Endodermal cell (in vitro differentiated cells): ENCODE results near the gene PDGFC. TPM values are rescaled to one million over a fixed set of nuclear protein-coding genes. Genes with fewer than 3 reads are reported as not detected.

Experiments
- DNase-seq: peaks from one replicate; pipeline ENCODE4 v3.0.0-alpha.2; 2017
- H3K27ac ChIP-seq: 2 replicates; pipeline ENCODE4 v1.5.1; 2013; ENCODE audit warnings: mild to moderate bottlenecking, low read depth, low read length, moderate library complexity
- H3K27me3 ChIP-seq: 2 replicates; pipeline ENCODE4 v1.6.1; 2013; ENCODE audit warnings: mild to moderate bottlenecking, low read length, moderate library complexity; ENCODE audit not compliant: insufficient read depth, control insufficient read depth, poor library complexity, severe bottlenecking
- H3K36me3 ChIP-seq: 2 replicates; pipeline ENCODE4 v1.7.0; 2013; ENCODE audit warnings: mild to moderate bottlenecking, low read length, moderate library complexity; ENCODE audit not compliant: control insufficient read depth, insufficient read depth
- H3K4me1 ChIP-seq: one replicate; pipeline ENCODE4 v1.7.0; 2013; ENCODE audit warnings: low read length; ENCODE audit not compliant: control insufficient read depth, insufficient read depth
- H3K4me3 ChIP-seq: 2 replicates; pipeline ENCODE4 v1.5.1; 2013; ENCODE audit warnings: mild to moderate bottlenecking, low read length, moderate library complexity
- H3K9ac ChIP-seq: 2 replicates; pipeline ENCODE4 v1.6.1; 2013; ENCODE audit warnings: mild to moderate bottlenecking, low read length, moderate library complexity; ENCODE audit not compliant: poor library complexity, severe bottlenecking; ENCODE audit errors: extremely low read depth
- H3K9me3 ChIP-seq: 2 replicates; pipeline ENCODE4 v1.6.1; 2013; ENCODE audit warnings: mild to moderate bottlenecking, low read length, moderate library complexity; ENCODE audit not compliant: control insufficient read depth
- H3K27ac Mint-ChIP-seq: 2 replicates; pipeline ENCODE4 v1.8.0; 2020; ENCODE audit warnings: mixed read lengths
- H3K27me3 Mint-ChIP-seq: 2 replicates; pipeline ENCODE4 v1.8.0; 2021; ENCODE audit warnings: mild to moderate bottlenecking, mixed read lengths; ENCODE audit not compliant: insufficient read depth
- H3K36me3 Mint-ChIP-seq: 2 replicates; pipeline ENCODE4 v1.8.0; 2020; ENCODE audit warnings: low read depth, mixed read lengths
- H3K4me1 Mint-ChIP-seq: 2 replicates; pipeline ENCODE4 v1.8.0; 2020; ENCODE audit warnings: mixed read lengths
- H3K4me3 Mint-ChIP-seq: 2 replicates; pipeline ENCODE4 v1.8.0; 2020; ENCODE audit warnings: mild to moderate bottlenecking, moderate library complexity, mixed read lengths
- H3K9me3 Mint-ChIP-seq: 2 replicates; pipeline ENCODE4 v1.8.0; 2020; ENCODE audit warnings: mild to moderate bottlenecking, mixed read lengths
- WGBS, 2 experiments: methylation state at CpG; one replicate each; pipeline versions ENCODE4 v1.1.5 to v1.1.7; 2013; ENCODE audit warnings: missing lambda C conversion rate in 2 of 2, mixed read lengths in 1 of 2; ENCODE audit not compliant: insufficient coverage in 1 of 2, insufficient read length in 1 of 2; 5-methylcytosine and 5-hydroxymethylcytosine counted together
- total RNA-seq, 2 donors: library from RNA; stranded (reverse); fragmentation: NEBNext Ultra II Directional in 1 of 2; extraction: Animal tissue kit (Norgen Biotek cat#: 25700) in 1 of 2; gene quantifications; 2 replicates in 1 of 2; 3 replicates in 1 of 2; pipeline ENCODE4 v1.2.1, GENCODE V29; 2021
- TF ChIP-seq, protein P1 (sequence below): fragments of 200-600 bp; sonication (generic); conservative IDR thresholded peaks from 2 replicates; pipeline ENCODE4 v1.5.0; 2021; ENCODE audit warnings: antibody characterized with exemption, mild to moderate bottlenecking

PDGFC gene
- total RNA-seq, 2 donors from 2014 or later, result 5.5 to 6.8 TPM

DNA sequence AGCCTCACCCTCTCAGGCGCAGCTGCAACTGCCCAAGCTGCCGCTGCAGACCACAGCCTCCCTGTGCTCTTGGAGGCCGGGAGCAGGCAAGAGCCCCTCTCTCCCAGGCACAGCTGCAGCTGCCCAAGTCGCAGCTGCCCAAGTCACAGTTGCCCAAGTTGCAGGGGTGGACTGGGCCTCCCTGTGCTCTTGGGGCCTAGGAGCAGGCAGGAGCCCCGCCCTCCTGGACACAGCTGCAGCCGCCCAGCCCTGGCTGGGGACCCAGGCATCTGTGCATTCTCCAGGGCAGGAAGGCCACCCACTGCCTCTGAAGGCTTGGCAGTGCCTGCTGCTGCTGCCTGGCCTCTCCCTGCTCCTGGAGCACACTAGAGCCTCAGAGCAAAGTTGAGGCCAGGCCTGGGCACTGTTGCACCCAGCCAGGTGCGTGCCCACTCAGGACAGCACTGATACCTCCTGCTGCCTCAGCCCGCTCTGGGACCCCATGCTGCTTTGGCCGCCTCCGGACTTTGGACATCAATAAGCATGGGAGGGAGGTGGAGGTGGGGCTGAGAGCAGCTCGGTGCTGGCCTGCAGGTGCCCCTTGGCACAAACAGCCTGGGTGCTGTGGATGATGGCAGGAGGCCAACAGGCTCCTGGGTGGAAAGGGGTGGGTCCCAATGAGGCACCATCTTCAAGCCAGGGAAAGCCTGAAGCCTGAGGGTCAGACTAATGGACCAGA lies 247.5 kb downstream of the PDGFC start:
- Mint-ChIP-seq H3K4me1 (no peaks in the 10 kb centered on the region), H3K4me3 (no peak overlapping the region), H3K36me3 (no peaks in the 10 kb centered on the region), H3K27ac (no peak overlapping the region), H3K27me3 (no peaks in the 10 kb centered on the region), H3K9me3 (peaks cover 6% of the 10 kb centered on the region)
- Histone ChIP-seq H3K4me1 (no peaks in the 10 kb centered on the region), H3K9me3 (no peaks in the 10 kb centered on the region), H3K4me3 (no peak overlapping the region), H3K9ac (no peak overlapping the region), H3K27me3 (no peaks in the 10 kb centered on the region), H3K27ac (no peak overlapping the region), H3K36me3 (no peaks in the 10 kb centered on the region)
- TF ChIP-seq, protein P1, sequence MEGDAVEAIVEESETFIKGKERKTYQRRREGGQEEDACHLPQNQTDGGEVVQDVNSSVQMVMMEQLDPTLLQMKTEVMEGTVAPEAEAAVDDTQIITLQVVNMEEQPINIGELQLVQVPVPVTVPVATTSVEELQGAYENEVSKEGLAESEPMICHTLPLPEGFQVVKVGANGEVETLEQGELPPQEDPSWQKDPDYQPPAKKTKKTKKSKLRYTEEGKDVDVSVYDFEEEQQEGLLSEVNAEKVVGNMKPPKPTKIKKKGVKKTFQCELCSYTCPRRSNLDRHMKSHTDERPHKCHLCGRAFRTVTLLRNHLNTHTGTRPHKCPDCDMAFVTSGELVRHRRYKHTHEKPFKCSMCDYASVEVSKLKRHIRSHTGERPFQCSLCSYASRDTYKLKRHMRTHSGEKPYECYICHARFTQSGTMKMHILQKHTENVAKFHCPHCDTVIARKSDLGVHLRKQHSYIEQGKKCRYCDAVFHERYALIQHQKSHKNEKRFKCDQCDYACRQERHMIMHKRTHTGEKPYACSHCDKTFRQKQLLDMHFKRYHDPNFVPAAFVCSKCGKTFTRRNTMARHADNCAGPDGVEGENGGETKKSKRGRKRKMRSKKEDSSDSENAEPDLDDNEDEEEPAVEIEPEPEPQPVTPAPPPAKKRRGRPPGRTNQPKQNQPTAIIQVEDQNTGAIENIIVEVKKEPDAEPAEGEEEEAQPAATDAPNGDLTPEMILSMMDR, result no peak
- DNase-seq, result no peak
- 93 to 100% methylated on average over 2 to 11 of the region's 11 CpGs for WGBS, 2 experiments

DNA sequence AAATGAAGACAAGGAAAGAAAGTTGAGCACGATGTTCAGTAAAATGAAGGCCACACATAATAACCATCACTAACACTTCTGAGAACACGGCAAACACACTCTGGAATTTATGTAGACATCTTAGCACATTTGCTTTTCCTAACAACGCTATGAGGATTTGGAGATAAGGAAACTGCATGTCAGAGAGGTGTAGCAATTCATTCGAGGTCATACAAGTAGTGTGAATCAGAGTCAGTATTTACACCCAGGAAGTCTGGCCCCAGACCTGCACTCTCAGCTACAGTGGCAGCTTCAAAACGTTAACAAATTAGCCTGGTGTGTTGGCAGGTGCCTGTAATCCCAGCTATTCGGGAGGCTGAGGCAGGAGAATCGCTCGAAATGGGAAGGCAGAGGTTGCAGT lies 253.4 kb downstream of the PDGFC start:
- H3K4me1 Mint-ChIP-seq, result no peaks in the 10 kb centered on the region
- H3K9me3 ChIP-seq, result no peaks in the 10 kb centered on the region
- DNase-seq, result no peak
- H3K36me3 Mint-ChIP-seq, result no peaks in the 10 kb centered on the region
- H3K4me3 ChIP-seq, result no peak overlapping the region
- no peaks in the 10 kb centered on the region for H3K36me3 ChIP-seq
- no peak overlapping the region for H3K27ac ChIP-seq
- no peaks in the 10 kb centered on the region for H3K4me1 ChIP-seq
- no peak overlapping the region for H3K4me3 Mint-ChIP-seq
- H3K27ac Mint-ChIP-seq, result no peak overlapping the region
- WGBS, 2 experiments, result 84 to 92% methylated on average over 4 to 8 of the region's 8 CpGs
- H3K27me3 ChIP-seq, result no peaks in the 10 kb centered on the region
- H3K27me3 Mint-ChIP-seq, result no peaks in the 10 kb centered on the region
- TF ChIP-seq, protein P1, result no peak
- no peak overlapping the region for H3K9ac ChIP-seq
- no peaks in the 10 kb centered on the region for H3K9me3 Mint-ChIP-seq

DNA sequence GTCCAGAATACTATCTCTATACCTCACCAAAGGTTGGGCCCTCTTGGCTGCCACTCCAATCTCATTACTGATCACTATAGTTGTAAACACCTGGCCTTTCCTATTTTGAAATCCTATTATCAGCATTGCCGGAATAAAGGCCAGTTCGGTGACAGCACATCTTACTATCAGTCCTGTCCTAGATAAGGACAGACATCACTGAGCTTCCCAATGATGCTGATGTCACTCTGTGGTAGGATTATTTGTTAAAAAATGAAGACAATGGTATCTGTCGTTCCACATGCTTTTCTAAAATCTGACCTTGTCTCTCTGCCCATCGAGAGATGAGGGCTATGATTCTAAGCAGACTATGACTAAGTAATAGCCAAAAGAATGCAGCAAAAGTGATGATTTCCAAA lies 260.4 kb downstream of the PDGFC start:
- Histone ChIP-seq H3K4me3 (no peak overlapping the region), H3K9ac (no peak overlapping the region), H3K4me1 (no peaks in the 10 kb centered on the region), H3K27me3 (no peaks in the 10 kb centered on the region), H3K36me3 (no peaks in the 10 kb centered on the region), H3K27ac (no peak overlapping the region), H3K9me3 (no peaks in the 10 kb centered on the region)
- Mint-ChIP-seq H3K4me3 (no peak overlapping the region), H3K27me3 (no peaks in the 10 kb centered on the region), H3K9me3 (no peaks in the 10 kb centered on the region), H3K36me3 (no peaks in the 10 kb centered on the region), H3K27ac (no peak overlapping the region), H3K4me1 (no peaks in the 10 kb centered on the region)
- TF ChIP-seq, protein P1, result no peak
- DNase-seq, result no peak
- 88 to 94% methylated on average over 2 to 4 of the region's 4 CpGs for WGBS, 2 experiments

Other genes with a start within 250 kb of the PDGFC start
- gene GLRB, start 104.4 kb upstream of the PDGFC start, total RNA-seq, result 1 to 10 TPM; 1.1 to 1.6 TPM
- gene GRIA2, start 248.9 kb upstream of the PDGFC start, total RNA-seq, result not detected